ENCODE results near the gene CBFA2T2.
A peak's percentile ranks its signal among the peaks of the same experiment; 100 is the strongest.
"Not testable (repeated sequence)": the region's sequence is repeated elsewhere in the genome, so short reads cannot be mapped to it uniquely, and the experiment has no call there.

Gene CBFA2T2

DNA sequence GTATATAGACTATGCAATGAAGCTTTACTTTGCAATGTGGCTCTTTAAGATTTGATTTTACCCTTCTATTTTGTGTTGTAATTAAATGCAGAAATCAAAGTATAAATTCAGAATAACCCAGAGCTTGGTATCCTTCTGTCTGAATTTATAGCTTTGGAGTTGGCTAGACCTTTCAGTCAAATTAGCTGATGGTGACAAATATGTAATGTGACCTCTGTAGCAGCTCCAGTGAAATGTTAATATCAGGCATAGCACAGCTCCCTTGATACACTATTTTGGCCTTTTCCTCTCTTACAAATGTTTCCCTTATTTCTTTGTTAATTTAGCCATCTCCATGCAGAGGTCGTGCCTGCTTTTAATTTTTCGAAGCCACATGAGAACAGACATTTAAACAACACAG lies 11.1 kb downstream of the CBFA2T2 start:
- no peak overlapping the region for H3K27ac ChIP-seq
- DNase-seq (ENCODE audit: low read depth, low spot score): no peak

DNA sequence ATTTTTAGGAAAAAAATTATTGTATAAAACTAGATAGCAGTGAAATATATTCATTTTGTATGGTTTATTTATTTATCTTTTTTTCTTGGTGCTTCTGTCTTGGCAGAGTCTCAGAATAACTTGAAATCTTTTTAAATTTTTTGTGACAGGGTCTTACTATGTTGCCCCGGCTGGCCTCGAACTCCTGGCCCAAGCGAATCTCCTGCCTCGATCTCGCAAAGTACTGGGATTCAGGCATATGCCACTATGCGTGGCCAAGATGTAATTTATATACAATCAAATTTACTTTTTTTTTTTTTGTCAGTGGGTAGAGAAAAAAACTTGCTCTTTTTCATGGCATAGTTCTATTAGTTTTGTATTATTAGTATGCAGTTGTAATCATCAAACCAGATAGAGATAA lies 13.7 kb downstream of the CBFA2T2 start:
- DNase-seq (ENCODE audit: low read depth, low spot score): no peak
- H3K27ac ChIP-seq: no peak overlapping the region

DNA sequence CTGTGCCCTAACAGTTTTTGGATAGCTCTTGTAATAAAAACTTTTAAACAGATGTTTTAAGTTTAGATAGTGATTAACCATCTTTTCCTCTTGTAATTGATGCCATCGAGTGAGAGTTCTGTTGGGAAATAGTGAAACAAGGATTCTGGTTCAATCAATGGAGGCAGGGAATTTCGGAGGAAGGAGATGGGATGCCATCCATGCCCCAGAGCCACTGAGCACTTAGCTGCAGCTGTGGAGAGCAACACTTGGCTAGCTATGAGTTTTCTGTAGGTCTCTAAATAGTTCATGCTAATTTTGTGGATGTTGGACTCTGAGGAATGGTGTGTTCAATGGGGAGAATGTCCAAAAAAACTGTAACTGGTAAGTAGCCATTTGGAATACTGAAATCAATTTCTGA lies 16.7 kb downstream of the CBFA2T2 start:
- no peak for DNase-seq (ENCODE audit: low read depth, low spot score)
- no peak overlapping the region for H3K27ac ChIP-seq

DNA sequence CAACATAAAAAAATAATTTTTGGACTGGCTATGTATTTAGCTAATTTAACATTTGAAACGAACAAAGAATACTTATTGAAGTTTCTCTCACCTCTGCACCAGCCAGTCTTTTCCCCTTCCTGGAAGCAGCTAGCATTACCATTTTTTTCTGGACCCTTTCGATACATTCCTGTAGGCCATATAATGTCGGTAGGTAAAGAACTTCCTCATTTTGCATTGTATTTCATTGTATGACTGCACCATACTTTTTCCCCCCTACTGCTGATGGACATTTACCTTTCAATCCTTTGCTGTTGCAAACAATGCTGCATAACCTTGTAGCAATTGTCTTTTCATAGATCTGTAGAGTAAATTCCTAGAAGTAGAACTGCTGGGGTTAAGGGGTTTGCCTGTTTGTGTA lies 17.6 kb downstream of the CBFA2T2 start:
- DNase-seq (ENCODE audit: low read depth, low spot score): no peak
- no peak overlapping the region for H3K27ac ChIP-seq

DNA sequence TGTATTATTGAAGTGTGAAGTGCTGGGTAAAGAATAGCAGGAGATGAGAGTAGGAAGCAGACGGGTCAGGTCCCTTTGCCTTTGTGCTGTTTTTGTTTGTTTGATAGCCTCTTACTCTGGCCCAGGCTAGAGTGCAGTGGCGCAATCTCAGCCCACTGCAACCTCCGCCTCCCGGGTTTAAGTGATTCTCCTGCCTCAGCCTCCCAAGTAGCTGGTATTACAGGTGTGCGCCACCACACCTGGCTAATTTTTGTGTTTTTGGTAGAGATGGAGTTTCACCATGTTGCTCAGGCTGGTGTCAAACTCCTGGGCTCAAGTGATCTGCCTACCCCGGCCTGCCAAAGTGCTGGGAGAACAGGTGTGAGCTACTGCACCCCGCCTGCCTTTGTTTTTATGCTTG lies 18.1 kb downstream of the CBFA2T2 start:
- H3K27ac ChIP-seq; DNase-seq (ENCODE audit: low read depth, low spot score): not testable (repeated sequence)

DNA sequence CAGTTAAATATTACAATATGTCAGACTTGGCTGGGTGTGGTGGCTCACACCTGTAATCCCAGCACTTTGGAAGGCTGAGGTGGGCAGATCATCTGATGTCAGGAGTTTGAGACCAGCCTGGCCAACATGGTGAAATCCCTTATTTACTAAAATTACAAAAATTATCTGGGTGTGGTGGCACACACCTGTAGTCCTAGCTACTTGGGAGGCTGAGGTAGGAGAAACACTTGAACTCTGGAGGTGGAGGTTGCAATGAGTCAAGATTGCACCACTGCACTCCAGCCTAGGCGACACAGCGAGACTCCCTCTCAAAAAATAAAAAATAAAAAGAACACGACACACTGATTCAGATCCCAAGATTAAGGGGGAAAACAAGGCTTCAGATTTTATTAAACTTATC lies 19.2 kb downstream of the CBFA2T2 start:
- not testable (repeated sequence) for H3K27ac ChIP-seq; DNase-seq (ENCODE audit: low read depth, low spot score)

DNA sequence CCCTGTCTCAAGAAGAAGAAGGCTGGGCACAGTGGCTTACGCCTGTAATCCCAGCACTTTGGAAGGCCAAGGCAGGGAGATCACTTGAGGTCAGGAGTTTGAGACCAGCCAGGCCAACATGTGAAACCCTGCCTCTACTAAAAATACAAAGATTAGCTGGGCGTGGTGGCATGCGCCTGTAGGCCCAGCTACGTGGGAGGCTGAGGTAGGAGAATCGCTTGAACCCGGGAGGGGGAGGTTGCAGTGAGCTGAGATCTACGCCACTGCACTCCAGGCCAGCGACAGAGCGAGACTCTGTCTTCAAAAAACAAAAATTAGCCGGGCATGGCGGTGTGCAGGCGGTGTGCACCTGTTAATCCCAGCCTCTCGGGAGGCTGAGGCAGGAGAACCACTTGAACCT lies 22.0 kb downstream of the CBFA2T2 start:
- not testable (repeated sequence) for H3K27ac ChIP-seq; DNase-seq (ENCODE audit: low read depth, low spot score)

DNA sequence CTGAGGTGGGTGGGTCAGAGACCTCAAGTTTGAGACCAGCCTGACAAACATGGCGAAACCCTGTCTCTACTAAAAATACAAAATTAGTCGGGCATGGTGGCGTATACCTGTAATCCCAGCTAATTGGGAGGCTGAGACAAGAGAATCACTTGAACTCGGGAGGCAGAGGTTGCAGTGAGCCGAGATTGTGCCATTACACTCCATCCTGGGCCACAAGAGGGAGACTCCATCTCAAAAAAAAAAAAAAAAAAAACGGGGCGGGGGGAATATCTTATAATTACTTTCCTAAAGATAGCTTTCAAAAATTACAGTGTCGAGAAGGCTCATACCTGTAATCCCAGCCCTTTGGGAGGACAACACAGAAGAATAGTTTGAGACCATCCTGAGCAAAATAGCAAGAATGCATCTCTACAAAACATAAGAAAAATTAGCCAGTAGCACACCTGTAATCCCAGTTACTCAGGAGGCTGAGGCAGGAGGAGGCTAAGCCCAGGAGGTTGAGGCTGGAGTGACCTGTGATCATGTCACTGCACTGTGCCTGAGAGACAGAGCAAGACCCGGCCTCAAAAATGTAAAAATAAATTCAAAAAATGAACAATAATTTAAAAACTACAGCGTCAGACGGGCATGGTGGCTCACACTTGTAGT lies 25.8 kb downstream of the CBFA2T2 start:
- no peak overlapping the region for H3K27ac ChIP-seq
- DNase-seq (ENCODE audit: low read depth, low spot score): no peak

DNA sequence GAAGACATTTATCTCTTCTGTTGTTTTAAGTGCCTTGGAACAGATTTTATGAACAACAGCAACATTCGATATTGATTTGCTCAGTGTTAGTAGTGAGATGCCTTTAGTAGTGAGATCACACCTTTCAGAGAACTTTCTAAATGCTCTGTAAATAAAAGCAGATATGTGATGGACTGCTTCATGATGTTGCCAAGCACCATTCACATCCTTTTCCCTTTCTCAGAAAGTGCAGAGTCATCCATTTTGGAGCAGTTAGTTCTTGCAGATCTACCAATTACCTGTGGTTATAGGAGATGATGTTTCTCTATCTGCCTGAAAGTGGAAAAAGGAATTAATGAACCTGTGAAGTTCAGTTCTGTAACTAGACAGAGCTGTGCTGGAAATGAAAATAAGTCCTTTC lies 27.0 kb downstream of the CBFA2T2 start:
- H3K27ac ChIP-seq: peak overlapping the region; percentile 72
- no peak for DNase-seq (ENCODE audit: low read depth, low spot score)

DNA sequence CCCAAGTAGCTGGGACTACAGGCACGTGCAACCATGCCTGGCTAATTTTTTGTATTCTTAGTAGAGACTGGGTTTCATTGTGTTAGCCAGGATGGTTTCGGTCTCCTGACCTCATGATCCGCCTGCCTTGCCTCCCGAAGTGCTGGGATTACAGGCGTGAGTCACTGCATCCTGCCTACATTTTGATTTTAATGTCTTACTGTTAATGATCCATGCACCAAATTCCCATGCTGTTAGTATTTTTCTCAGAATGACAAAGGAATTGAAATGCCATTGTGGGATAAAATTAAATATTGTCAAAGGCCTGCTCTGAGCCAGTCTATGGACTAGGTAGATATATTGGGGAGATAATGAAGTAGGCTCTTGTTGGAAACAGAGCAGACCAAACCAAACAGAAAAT lies 28.2 kb downstream of the CBFA2T2 start:
- H3K27ac ChIP-seq: peak overlapping the region; percentile 72
- peak; percentile 39 for DNase-seq (ENCODE audit: low read depth, low spot score)

DNA sequence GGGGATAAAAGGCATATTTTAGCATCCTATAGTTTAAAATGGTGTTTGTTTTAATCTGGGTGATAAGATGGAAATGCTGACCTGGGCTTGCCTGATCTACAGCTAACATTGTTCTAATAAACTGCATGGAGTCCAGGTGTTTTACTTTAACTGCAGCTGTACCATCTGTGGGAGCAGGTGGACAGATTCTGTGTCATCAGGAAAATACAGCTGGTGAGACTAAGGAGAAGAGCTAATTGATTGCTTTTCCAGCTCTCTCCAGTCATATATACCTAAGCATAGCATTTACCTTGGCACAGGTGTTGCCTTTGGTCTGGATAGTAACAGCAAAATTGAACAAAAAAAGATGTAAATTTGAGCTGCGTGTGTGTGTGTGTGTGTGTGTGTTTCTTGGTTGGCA lies 31.6 kb downstream of the CBFA2T2 start:
- no peak overlapping the region for H3K27ac ChIP-seq
- no peak for DNase-seq (ENCODE audit: low read depth, low spot score)

DNA sequence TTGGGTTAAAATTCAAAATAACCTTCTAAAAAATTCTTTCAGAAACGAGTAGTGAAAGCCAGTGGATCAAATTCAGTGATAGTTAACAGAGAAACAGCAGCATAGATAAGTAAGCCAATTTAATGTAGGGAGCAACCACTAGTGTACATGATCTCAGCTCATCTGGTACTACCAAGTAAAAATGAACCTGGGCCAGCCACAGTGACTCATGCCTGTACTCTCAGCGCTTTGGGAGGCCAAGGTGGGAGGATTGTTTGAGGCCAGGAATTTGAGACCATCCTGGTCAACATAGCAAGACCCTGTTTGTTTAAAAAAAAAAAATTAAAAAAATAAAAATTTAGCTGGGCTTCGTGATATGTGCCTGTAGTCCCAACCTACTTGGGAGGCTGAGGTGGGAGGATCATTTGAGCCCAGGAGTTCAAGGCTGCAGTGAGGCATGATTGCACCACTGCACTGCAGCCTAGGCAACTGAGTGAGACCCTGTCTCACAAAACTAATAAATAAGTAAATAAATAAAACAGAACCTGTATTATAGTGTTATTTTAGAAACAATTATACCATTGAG lies 32.4 kb downstream of the CBFA2T2 start:
- DNase-seq (ENCODE audit: low read depth, low spot score): no peak
- H3K27ac ChIP-seq: no peak overlapping the region

DNA sequence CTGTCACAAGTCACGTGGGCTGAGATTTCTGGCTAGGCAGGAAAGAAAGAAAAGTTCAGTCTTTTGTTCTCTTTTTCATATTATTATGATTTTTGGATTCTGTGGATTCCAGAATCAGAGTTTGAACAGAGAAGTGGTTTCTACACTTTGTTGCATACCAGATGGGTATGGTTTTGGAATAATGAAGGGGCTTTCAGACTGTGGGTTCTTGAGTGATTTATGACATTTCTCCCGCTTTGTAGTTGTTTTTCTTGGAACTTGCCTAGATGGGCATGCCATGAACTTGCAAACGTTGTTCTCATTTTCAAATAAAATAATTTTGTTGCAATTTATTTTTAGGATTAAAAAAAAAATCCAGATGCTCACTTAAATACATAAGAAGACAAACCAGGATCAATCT lies 34.4 kb downstream of the CBFA2T2 start:
- DNase-seq (ENCODE audit: low read depth, low spot score): no peak
- no peak overlapping the region for H3K27ac ChIP-seq

DNA sequence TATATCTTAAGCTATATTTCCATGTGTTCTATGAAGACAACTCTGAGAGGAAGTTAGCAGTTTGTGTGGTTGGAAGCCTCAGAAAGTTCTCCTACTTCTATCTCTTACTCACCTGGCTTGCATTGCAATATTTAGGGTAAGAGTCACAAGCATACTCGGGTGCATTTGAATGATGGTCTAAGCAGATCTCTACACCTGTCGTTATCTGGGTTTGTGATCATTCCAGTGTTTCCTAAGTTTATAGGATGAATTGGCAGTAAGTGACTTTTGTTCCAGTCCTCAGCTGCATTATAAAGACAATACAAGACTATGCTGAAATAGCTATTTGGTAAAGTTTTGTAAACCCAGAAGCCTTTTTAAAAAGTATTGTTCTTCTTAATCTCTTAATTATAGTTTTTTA lies 36.9 kb downstream of the CBFA2T2 start:
- no peak for DNase-seq (ENCODE audit: low read depth, low spot score)
- no peak overlapping the region for H3K27ac ChIP-seq

DNA sequence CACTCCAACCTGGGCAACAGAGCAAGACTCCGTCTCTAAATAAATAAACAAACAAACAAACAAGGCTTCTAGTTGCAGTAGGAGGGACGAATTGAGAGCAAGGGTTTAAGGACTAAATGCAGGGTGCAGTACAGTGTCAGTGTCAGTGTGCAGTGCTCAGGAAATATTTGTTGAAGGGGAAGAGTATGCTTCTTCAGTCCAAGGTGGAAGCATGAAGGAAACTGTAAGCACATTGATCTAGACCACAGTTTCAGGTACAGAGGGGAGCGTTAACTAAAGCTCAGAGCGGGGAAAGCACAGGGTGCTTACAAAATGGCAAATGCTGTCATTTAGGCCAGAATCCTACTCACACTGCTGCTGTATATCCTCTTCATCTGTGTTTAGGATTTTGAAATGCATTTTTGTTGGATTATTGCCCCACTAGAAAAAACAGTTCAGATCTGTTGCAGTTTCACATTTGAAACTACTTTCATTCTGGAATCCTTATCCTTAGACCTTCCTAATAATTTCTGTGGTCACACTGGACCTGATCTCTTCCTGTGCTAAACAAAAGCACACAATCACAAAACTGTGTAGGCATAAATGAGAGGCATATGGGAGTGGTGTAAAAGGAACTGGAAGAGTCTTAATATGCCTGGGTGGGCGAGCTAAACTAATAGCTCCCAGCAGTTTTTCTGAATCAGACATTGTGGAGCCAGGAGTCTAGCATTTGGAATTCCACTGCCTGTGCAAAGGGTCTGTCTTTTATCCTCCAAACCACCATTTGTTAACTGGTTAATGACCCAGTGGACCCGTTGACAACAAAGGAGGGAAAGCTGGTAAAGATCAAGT lies 41.4 kb downstream of the CBFA2T2 start:
- no peak overlapping the region for H3K27ac ChIP-seq
- DNase-seq (ENCODE audit: low read depth, low spot score): no peak

DNA sequence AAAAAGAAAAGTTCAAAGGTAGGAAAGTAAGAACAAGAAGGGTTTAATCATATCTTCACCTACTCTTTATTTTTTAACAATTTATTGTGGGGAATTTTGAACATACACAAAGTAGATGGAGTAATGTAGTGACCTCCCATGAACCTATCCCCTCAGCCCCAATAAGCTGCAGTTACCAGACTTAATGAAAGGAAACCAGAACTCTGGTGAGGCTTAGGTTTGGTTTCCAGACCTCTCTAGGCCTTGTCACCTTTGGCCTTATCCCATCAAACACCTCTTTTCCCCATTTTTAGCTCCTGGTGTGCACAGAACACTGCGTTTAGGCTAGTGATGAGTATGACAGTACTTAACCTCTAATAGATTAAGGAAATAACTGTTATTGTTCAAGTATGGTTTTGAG lies 42.0 kb downstream of the CBFA2T2 start:
- DNase-seq (ENCODE audit: low read depth, low spot score): no peak
- H3K27ac ChIP-seq: no peak overlapping the region

DNA sequence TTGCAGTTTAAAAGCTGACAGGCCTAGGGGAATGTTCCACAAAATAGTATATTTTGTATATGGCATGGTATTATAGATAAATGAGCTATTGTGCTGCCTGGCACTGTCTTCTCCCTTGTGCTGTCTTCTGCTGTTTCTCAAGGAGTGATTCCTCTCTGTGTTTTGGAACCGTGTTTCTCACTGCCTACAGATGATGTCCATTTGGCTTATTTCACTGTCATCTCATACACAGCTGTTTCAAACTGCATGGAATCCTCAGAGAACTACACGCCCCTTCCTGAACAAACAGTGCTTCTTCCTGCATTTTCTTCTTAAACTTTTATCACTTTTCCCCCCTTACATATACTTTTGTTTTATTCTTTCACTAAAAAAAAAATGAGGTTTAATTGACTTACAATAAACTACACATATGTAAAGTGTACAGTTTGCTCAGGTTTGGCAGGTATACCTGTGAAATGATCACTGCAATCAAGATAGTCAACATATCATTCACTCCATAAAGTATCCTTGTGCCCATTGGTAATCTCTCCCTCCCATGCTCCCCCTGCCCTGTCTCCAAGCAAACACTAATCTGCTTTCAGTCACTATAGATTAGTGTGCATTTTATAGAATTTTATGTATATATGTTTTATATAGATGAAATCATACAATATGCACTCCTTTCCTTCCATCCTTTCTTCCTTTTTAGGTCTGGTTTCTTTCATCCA lies 43.0 kb downstream of the CBFA2T2 start:
- H3K27ac ChIP-seq: no peak overlapping the region
- DNase-seq (ENCODE audit: low read depth, low spot score): no peak

DNA sequence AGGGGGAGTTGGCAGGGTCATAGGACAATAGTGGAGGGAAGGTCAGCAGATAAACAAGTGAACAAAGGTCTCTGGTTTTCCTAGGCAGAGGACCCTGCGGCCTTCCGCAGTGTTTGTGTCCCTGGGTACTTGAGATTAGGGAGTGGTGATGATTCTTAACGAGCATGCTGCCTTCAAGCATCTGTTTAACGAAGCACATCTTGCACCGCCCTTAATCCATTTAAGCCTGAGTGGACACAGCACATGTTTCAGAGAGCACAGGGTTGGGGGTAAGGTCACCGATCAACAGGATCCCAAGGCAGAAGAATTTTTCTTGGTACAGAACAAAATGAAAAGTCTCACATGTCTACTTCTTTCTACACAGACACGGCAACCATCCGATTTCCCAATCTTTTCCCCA lies 45.8 kb downstream of the CBFA2T2 start:
- H3K27ac ChIP-seq; DNase-seq (ENCODE audit: low read depth, low spot score): not testable (repeated sequence)

DNA sequence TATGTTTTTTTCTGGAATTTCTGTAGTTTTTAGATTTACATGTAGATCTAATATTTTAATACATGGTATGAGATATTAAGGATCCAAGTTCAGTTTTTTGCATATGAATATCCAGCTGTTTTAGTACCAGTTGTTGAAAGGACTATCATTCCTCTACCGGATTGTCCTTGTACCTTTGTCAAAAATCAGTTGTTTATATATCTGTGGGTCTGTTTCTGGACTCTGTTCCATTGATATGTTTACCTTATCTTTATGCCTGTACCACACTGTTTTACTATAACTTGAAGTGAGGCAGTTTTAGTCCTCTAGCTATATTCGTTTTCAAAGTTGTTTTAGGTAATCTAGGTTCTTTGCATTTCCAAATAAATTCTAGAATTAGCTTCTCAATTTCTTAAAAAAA lies 47.7 kb downstream of the CBFA2T2 start:
- H3K27ac ChIP-seq: no peak overlapping the region
- no peak for DNase-seq (ENCODE audit: low read depth, low spot score)

DNA sequence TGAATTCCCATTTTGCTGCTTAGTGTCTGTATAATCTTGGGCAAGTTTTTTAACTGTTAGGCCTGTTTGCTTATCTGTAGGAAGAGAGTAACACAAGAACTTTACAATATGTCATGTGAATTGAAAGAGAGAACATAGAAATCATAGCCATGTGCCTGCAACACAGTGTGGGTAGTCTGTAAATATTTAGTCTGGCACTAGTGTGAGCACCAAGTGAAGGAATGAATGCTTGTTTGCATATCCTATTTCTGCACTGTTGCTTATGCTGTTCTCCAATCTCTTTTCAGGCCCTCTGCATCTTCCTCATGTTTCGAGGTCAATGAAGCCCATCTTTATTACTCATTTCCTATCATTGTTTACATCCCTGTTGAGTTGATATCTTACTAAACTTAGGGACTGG lies 49.2 kb downstream of the CBFA2T2 start:
- DNase-seq (ENCODE audit: low read depth, low spot score): no peak
- no peak overlapping the region for H3K27ac ChIP-seq

DNA sequence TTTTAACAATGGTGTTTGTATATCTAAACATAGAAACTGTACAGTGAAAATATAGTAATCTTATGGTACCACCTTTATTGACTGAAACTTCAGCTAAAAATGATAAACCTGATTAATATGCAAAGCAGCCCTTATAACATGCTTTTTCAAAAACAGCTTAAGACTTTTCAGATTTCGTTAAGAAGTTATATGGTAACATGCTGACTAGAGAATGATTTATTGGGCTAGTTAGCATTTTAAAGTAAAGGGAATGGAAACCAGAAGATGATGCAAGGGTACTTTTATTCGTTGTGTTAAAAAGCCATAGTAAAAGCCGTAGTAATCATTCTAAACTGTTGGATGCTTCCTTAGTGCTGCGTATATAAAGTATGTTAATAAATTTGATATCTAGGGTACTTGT lies 50.5 kb downstream of the CBFA2T2 start:
- H3K27ac ChIP-seq: no peak overlapping the region
- DNase-seq (ENCODE audit: low read depth, low spot score): no peak

Measured in epithelial cell of prostate (primary cell).